Amniotic epithelial cell (primary cell): ENCODE measurements around the gene CST6.
"Not testable (repeated sequence)": the region's sequence is repeated elsewhere in the genome, so short reads cannot be mapped to it uniquely, and the experiment has no call there.

Experiments
- DNase-seq: peaks from one replicate; pipeline ENCODE4 v3.0.0-alpha.2; 2010; ENCODE audit warnings: low read depth

CST6 gene

GRCh38 chr11:66015454-66015881, 3.7 kb downstream of the CST6 start:
- DNase-seq: no peak

- DNase-seq: no peak
These were observed 4.4 kb downstream of the CST6 start for GRCh38 chr11:66015936-66016792.

GRCh38 chr11:66016793-66017177, 5.0 kb downstream of the CST6 start:
- no peak for DNase-seq

GRCh38 chr11:66017321-66017720, 5.5 kb downstream of the CST6 start:
- DNase-seq: no peak

- no peak for DNase-seq
These were observed 8.4 kb downstream of the CST6 start for GRCh38 chr11:66020212-66020611.

- DNase-seq: peak; percentile 45
These were observed 9.0 kb downstream of the CST6 start for GRCh38 chr11:66020618-66021357.

GRCh38 chr11:66022401-66023185, 10.8 kb downstream of the CST6 start:
- peak; percentile 13 for DNase-seq

- not testable (repeated sequence) for DNase-seq
These were observed 11.3 kb downstream of the CST6 start for GRCh38 chr11:66023186-66023440.

- no peak for DNase-seq
These were observed 14.3 kb downstream of the CST6 start, which contains the start of gene CATSPER1 for GRCh38 chr11:66026017-66026529. TSS of gene CATSPER1 (minus strand) at chr11:66026479. CDS start at chr11:66026379, 100 bp downstream.

- DNase-seq: peak; percentile 42
These were observed 21.3 kb downstream of the CST6 start for GRCh38 chr11:66032957-66033735.

GRCh38 chr11:66035653-66036333, 24.0 kb downstream of the CST6 start:
- no peak for DNase-seq

GRCh38 chr11:66036334-66036710, 24.5 kb downstream of the CST6 start:
- DNase-seq: no peak

GRCh38 chr11:66037327-66037726, 25.5 kb downstream of the CST6 start:
- DNase-seq: no peak

- no peak for DNase-seq
These were observed 28.0 kb downstream of the CST6 start for GRCh38 chr11:66039765-66040164.

- no peak for DNase-seq
These were observed 30.6 kb downstream of the CST6 start for GRCh38 chr11:66042227-66042995.

- DNase-seq: no peak
These were observed 31.4 kb downstream of the CST6 start for GRCh38 chr11:66042996-66043906.

GRCh38 chr11:66044757-66045156, 32.9 kb downstream of the CST6 start:
- no peak for DNase-seq

GRCh38 chr11:66045177-66045639, 33.4 kb downstream of the CST6 start:
- peak; percentile 57 for DNase-seq

- DNase-seq: no peak
These were observed 35.1 kb downstream of the CST6 start for GRCh38 chr11:66046901-66047300.
